GM12874 (cell line): ENCODE measurements around the gene PCGF1.

Experiments used
- CTCF ChIP-seq: IDR thresholded peaks from 2 replicates; pipeline ENCODE4 v1.5.1; 2011; ENCODE audit warnings: low read depth, mild to moderate bottlenecking, control low read depth, low read length, moderate library complexity; ENCODE audit not compliant: insufficient read depth

PCGF1 gene

GRCh38 chr2:74462786-74463105, 44.7 kb downstream of the PCGF1 start:
- TF ChIP-seq CTCF, result no peak

- TF ChIP-seq CTCF, result no peak
Observed at GRCh38 chr2:74462054-74462785, 45.3 kb downstream of the PCGF1 start.

GRCh38 chr2:74461187-74462053, 46.1 kb downstream of the PCGF1 start:
- TF ChIP-seq CTCF, result no peak

- TF ChIP-seq CTCF, result no peak
Observed at GRCh38 chr2:74458938-74459363, 48.5 kb downstream of the PCGF1 start.

- TF ChIP-seq CTCF, result no peak
Observed at GRCh38 chr2:74458132-74458937, 49.2 kb downstream of the PCGF1 start, which contains the start of gene WBP1. Gene WBP1, plus strand, starts transcription at chr2:74458438. Its CDS starts 165 bp downstream, at chr2:74458603.

- no peak for TF ChIP-seq CTCF
Observed at GRCh38 chr2:74457549-74458131, 49.9 kb downstream of the PCGF1 start.
